Erythroblast (primary cell): ENCODE data around the gene SFMBT1.

Source experiments
- GATA1 ChIP-seq: IDR thresholded peaks from 2 replicates; pipeline ENCODE4 v1.6.1; 2011; ENCODE audit warnings: low read depth, mild to moderate bottlenecking, control low read depth, low read length, moderate library complexity
- POLR2A ChIP-seq: IDR thresholded peaks from 2 replicates; pipeline ENCODE4 v1.6.1; 2011; ENCODE audit warnings: mild to moderate bottlenecking, low read length

DNA sequence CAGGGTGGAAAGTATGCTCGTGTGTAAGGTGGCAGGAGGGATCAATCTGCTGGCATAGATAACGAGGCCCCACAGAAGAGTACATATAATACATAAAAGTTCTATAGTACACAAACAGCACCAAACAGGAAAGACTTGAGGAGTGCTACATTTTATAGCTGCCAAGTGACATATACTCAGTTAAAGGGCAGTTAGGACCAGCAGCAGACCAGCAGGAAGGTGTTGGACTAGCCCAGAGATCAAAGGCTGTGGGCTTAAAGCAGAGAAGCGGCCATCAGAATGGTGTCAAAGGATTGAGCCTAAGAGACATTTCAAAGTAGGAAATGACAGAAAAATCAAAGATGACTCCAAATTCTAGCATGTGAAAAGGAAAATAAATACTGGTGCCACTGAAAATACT lies 34.5 kb downstream of the SFMBT1 start:
- TF ChIP-seq GATA1 (no peak), POLR2A (no peak)
